Neuronal stem cell (in vitro differentiated cells): ENCODE data around the gene MED25.

ENCODE experiments used
- DNase-seq: peaks from one replicate; pipeline ENCODE4 v3.0.0-alpha.2; 2013; ENCODE audit warnings: low spot score
- H2AFZ ChIP-seq: one replicate; pipeline ENCODE4 v1.6.1; 2013; ENCODE audit warnings: mild to moderate bottlenecking, low read length, inconsistent platforms
- H2AK5ac ChIP-seq: 2 replicates; pipeline ENCODE4 v1.6.1; 2013; ENCODE audit warnings: low read depth, mild to moderate bottlenecking, inconsistent platforms, low read length, moderate library complexity, mixed read lengths
- H2BK120ac ChIP-seq: 2 replicates; pipeline ENCODE4 v1.6.1; 2013; ENCODE audit warnings: low read depth, mild to moderate bottlenecking, inconsistent platforms, low read length, moderate library complexity, mixed read lengths
- H2BK12ac ChIP-seq: one replicate; pipeline ENCODE4 v1.6.1; 2013; ENCODE audit warnings: low read length, inconsistent platforms
- H2BK15ac ChIP-seq: 2 replicates; pipeline ENCODE4 v1.6.1; 2013; ENCODE audit warnings: mild to moderate bottlenecking, low read length, inconsistent platforms, mixed read lengths
- H2BK5ac ChIP-seq: one replicate; pipeline ENCODE4 v1.6.1; 2013; ENCODE audit warnings: inconsistent platforms, mild to moderate bottlenecking, low read length, moderate library complexity
- H3K14ac ChIP-seq: one replicate; pipeline ENCODE4 v1.6.1; 2013; ENCODE audit warnings: low read length, inconsistent platforms
- H3K18ac ChIP-seq: 2 replicates; pipeline ENCODE4 v1.6.1; 2013; ENCODE audit warnings: low read length, inconsistent platforms
- H3K23ac ChIP-seq: 2 replicates; pipeline ENCODE4 v1.6.1; 2013; ENCODE audit warnings: low read depth, mild to moderate bottlenecking, mixed read lengths, low read length, inconsistent platforms; ENCODE audit not compliant: poor library complexity
- H3K27ac ChIP-seq: replicated peaks from 3 replicates; pipeline ENCODE4 v1.5.1; 2013; ENCODE audit warnings: low read length, inconsistent platforms
- H3K27me3 ChIP-seq, 3 experiments: 2 replicates each; pipeline ENCODE4 v1.6.1; 2013; ENCODE audit warnings: low read length in 3 of 3, mild to moderate bottlenecking in 2 of 3, inconsistent platforms in 1 of 3, low read depth in 1 of 3, mixed read lengths in 1 of 3, moderate library complexity in 1 of 3; ENCODE audit not compliant: control insufficient read depth in 3 of 3, insufficient read depth in 3 of 3
- H3K36me3 ChIP-seq, 2 donors: replicated peaks in 1 of 2; 2 replicates each; pipeline ENCODE4 v1.6.1; 2013; ENCODE audit warnings: low read length in 2 of 2; ENCODE audit not compliant: control insufficient read depth in 2 of 2, insufficient read depth in 2 of 2
- H3K4ac ChIP-seq: 2 replicates; pipeline ENCODE4 v1.6.1; 2013; ENCODE audit warnings: inconsistent platforms, mild to moderate bottlenecking, low read length, moderate library complexity
- H3K4me1 ChIP-seq, 2 donors: 1 replicate in 1 of 2; 2 replicates in 1 of 2; pipeline ENCODE4 v1.6.1; 2013; ENCODE audit warnings: low read length in 2 of 2, low read depth in 1 of 2; ENCODE audit not compliant: control insufficient read depth in 2 of 2, insufficient read depth in 1 of 2
- H3K4me2 ChIP-seq: one replicate; pipeline ENCODE4 v1.6.1; 2013; ENCODE audit warnings: mild to moderate bottlenecking, low read length, inconsistent platforms; ENCODE audit not compliant: insufficient read depth, poor library complexity, severe bottlenecking
- H3K4me3 ChIP-seq, 2 donors: 2 replicates each; pipeline ENCODE4 v1.5.1; 2013; ENCODE audit warnings: low read length in 2 of 2, mild to moderate bottlenecking in 2 of 2, inconsistent platforms in 1 of 2, moderate library complexity in 1 of 2
- H3K79me1 ChIP-seq: one replicate; pipeline ENCODE4 v1.6.1; 2013; ENCODE audit warnings: low read depth, mild to moderate bottlenecking, inconsistent platforms, low read length, moderate library complexity
- H3K9ac ChIP-seq: one replicate; pipeline ENCODE4 v1.6.1; 2013; ENCODE audit warnings: mild to moderate bottlenecking, low read depth, low read length, inconsistent platforms; ENCODE audit not compliant: poor library complexity
- H3K9me3 ChIP-seq, 2 donors: replicated peaks in 1 of 2; 2 replicates each; pipeline versions ENCODE3 to v1.6.1; 2013; ENCODE audit warnings: low read length in 2 of 2, mild to moderate bottlenecking in 2 of 2, inconsistent platforms in 1 of 2, low read depth in 1 of 2, mixed read lengths in 1 of 2, moderate library complexity in 1 of 2; ENCODE audit not compliant: control insufficient read depth in 2 of 2, insufficient read depth in 1 of 2
- H4K8ac ChIP-seq: one replicate; pipeline ENCODE4 v1.6.1; 2013; ENCODE audit warnings: low read depth, mild to moderate bottlenecking, inconsistent platforms, low read length, moderate library complexity
- H4K91ac ChIP-seq: one replicate; pipeline ENCODE4 v1.6.1; 2013; ENCODE audit warnings: low read length, low read depth, mild to moderate bottlenecking, inconsistent platforms; ENCODE audit not compliant: poor library complexity
- WGBS, 2 donors: extraction: QIAGEN DNeasy Blood & Tissue Kit; methylation state at CpG; one replicate each; pipeline ENCODE4 v1.1.7; 2013; ENCODE audit warnings: missing lambda C conversion rate in 2 of 2, mixed read lengths in 1 of 2; ENCODE audit not compliant: insufficient read length in 2 of 2, insufficient replicate concordance in 1 of 2; ENCODE audit errors: extremely low coverage in 2 of 2; 5-methylcytosine and 5-hydroxymethylcytosine counted together

MED25 gene

GRCh38 chr19:49856574-49857021 is 38.5 kb downstream of the MED25 start:
- Histone ChIP-seq H3K27ac (no peak overlapping the region), H3K4me3 (no peak overlapping the region), H3K27me3 (no peaks in the 10 kb centered on the region), H3K4ac (no peak overlapping the region), H3K4me2 (no peak overlapping the region), H2BK5ac (peak overlapping the region; percentile 35), H2BK12ac (no peak overlapping the region), H3K14ac (no peak overlapping the region), H3K4me1 (peaks cover 9 to 14% of the 10 kb centered on the region in 2 donors), H3K9ac (no peak overlapping the region), H2AK5ac (no peak overlapping the region), H3K79me1 (peaks cover 24% of the 10 kb centered on the region), H2BK15ac (no peak overlapping the region), H2AFZ (no peak overlapping the region), H4K91ac (no peak overlapping the region), H4K8ac (no peak overlapping the region), H3K23ac (peak overlapping the region; percentile 97), H3K36me3 (peaks cover 69 to 94% of the 10 kb centered on the region in 2 donors), H3K18ac (no peak overlapping the region), H3K9me3 (no peaks in the 10 kb centered on the region), H2BK120ac (no peak overlapping the region)
- DNase-seq, result no peak
- WGBS, 2 donors, result no CpG with 5 or more reads among the region's 18 CpGs

GRCh38 chr19:49857061-49857837 is 39.2 kb downstream of the MED25 start:
- no peak overlapping the region for H3K14ac ChIP-seq
- no peak for DNase-seq
- H3K27me3 ChIP-seq, result no peaks in the 10 kb centered on the region
- WGBS, 2 donors, result no CpG with 5 or more reads among the region's 26 CpGs
- H2AK5ac ChIP-seq, result no peak overlapping the region
- H2BK12ac ChIP-seq, result no peak overlapping the region
- peaks cover 72 to 95% of the 10 kb centered on the region in 2 donors for H3K36me3 ChIP-seq
- no peak overlapping the region for H2BK120ac ChIP-seq
- no peak overlapping the region for H3K18ac ChIP-seq
- no peak overlapping the region for H3K4me3 ChIP-seq
- H3K4ac ChIP-seq, result no peak overlapping the region
- H2BK15ac ChIP-seq, result no peak overlapping the region
- H3K79me1 ChIP-seq, result peaks cover 24% of the 10 kb centered on the region
- H3K4me1 ChIP-seq, result peaks cover 6 to 9% of the 10 kb centered on the region in 2 donors
- H3K9me3 ChIP-seq, result no peaks in the 10 kb centered on the region
- peak overlapping the region; percentile 70 for H3K9ac ChIP-seq
- no peak overlapping the region for H2BK5ac ChIP-seq
- no peak overlapping the region for H4K8ac ChIP-seq
- H3K4me2 ChIP-seq, result no peak overlapping the region
- no peak overlapping the region for H3K27ac ChIP-seq
- no peak overlapping the region for H2AFZ ChIP-seq
- peak overlapping the region; percentile 80 for H3K23ac ChIP-seq
- H4K91ac ChIP-seq, result no peak overlapping the region

DNA sequence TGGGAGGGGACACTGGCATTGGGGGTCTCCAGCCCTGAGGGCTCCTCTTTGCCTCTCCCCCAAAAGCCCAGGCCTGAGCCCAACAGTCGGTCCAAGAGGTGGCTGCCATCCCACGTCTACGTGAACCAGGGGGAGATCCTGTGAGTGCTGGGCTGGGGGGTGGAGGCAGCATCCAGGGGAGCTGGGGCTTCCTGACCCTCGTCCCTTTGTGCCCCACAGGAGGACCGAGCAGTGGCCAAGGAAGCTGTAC is 39.7 kb downstream of the MED25 start:
- no CpG with 5 or more reads among the region's 5 CpGs for WGBS, 2 donors
- Histone ChIP-seq H3K36me3 (peaks cover 69 to 95% of the 10 kb centered on the region in 2 donors), H2BK120ac (no peak overlapping the region), H3K79me1 (peaks cover 24% of the 10 kb centered on the region), H3K4me3 (no peak overlapping the region), H2BK5ac (no peak overlapping the region), H3K4me1 (peaks cover 1 to 4% of the 10 kb centered on the region in 2 donors), H2AK5ac (no peak overlapping the region), H3K9me3 (no peaks in the 10 kb centered on the region), H3K14ac (no peak overlapping the region), H3K9ac (peak overlapping the region; percentile 70), H3K27me3 (no peaks in the 10 kb centered on the region), H3K27ac (no peak overlapping the region), H3K4me2 (no peak overlapping the region), H3K18ac (no peak overlapping the region), H2AFZ (no peak overlapping the region), H2BK15ac (no peak overlapping the region), H2BK12ac (no peak overlapping the region), H4K8ac (no peak overlapping the region), H4K91ac (no peak overlapping the region), H3K4ac (no peak overlapping the region), H3K23ac (peak overlapping the region; percentile 80)
- DNase-seq, result no peak

DNA sequence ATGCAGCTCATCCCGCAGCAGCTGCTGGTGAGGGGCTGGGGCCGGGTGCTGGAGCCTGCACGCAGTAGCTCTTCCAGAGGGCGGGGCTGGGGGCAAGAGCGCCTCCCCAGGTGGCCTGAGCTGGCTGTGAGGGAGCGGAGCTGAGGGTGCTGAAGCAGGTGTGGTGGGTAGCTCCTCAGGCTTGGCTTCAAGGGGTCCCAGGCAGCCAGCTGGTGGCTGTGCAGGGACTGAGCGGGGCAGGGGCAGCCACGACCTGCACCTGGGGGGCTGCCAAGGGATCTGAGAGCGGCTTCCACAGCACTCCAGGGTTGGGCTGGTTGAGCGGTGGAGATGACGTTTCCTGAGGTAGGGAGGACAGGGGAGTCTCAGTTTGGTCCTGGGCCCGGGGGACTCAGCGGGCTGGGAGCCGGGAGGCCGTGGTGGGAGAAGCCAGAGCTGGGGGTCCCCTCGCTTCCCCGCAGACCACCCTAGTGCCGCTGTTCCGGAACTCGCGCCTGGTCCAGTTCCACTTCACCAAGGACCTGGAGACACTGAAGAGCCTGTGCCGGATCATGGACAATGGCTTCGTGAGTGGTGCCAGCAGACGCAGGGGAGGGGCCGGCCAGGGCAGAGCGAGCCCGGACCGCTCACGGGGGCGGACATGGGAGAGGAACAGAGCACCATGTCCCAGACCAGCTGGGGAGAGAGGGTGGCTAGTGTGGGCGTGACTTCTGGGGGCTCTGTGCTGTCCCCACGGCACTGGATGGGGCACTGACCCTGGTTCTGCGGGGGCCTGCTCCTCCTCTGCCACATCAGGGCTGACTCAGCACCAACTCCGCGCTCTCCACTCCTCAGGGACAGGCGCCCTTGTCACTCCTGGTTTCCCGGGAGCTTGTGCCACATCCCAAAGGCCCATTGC is 40.2 kb downstream of the MED25 start:
- H3K4me1 ChIP-seq, result no peaks in the 10 kb centered on the region

More for the DNA sequence above, 40.2 kb downstream of the MED25 start:
- WGBS, 2 donors, result no CpG with 5 or more reads among the region's 37 CpGs
- H3K9ac ChIP-seq, result peak overlapping the region; percentile 70
- H2AK5ac ChIP-seq, result no peak overlapping the region
- no peak overlapping the region for H3K14ac ChIP-seq
- H3K27me3 ChIP-seq, result no peaks in the 10 kb centered on the region
- H4K8ac ChIP-seq, result no peak overlapping the region
- H3K27ac ChIP-seq, result peak overlapping the region; percentile 28
- H3K9me3 ChIP-seq, result peaks cover 0 to 2% of the 10 kb centered on the region in 2 donors
- no peak overlapping the region for H2AFZ ChIP-seq
- H3K36me3 ChIP-seq, result peaks cover 74 to 96% of the 10 kb centered on the region in 2 donors
- H3K79me1 ChIP-seq, result peaks cover 24% of the 10 kb centered on the region
- DNase-seq, result no peak
- H2BK12ac ChIP-seq, result no peak overlapping the region
- H3K18ac ChIP-seq, result no peak overlapping the region
- H2BK5ac ChIP-seq, result peak overlapping the region; percentile 75
- H2BK120ac ChIP-seq, result no peak overlapping the region
- peak overlapping the region; percentile 80 for H3K23ac ChIP-seq
- H3K4ac ChIP-seq, result no peak overlapping the region
- H3K4me2 ChIP-seq, result no peak overlapping the region
- H4K91ac ChIP-seq, result no peak overlapping the region
- no peak overlapping the region for H2BK15ac ChIP-seq
- H3K4me3 ChIP-seq, result no peak overlapping the region
